Right cardiac atrium (tissue), 5 donors: ENCODE results near the gene SNRNP200. TPM values are rescaled to one million over a fixed set of nuclear protein-coding genes. Genes with fewer than 3 reads are reported as not detected.

Experiments
- ATAC-seq, 2 donors: fragments of 200-7000 bp; cut with Tn5 transposase; one replicate each; pipeline versions ENCODE4 v1.8.0 to v1.9.1; 2020; ENCODE audit warnings: moderate library complexity in 2 of 2, mild to moderate bottlenecking in 1 of 2
- DNase-seq, 3 donors: peaks; one replicate each; pipeline ENCODE4 v3.0.0-alpha.2; 2020
- H3K27ac ChIP-seq: one replicate; pipeline ENCODE4 v1.5.1; 2013; ENCODE audit warnings: mild to moderate bottlenecking, low read length, control low read depth, moderate library complexity
- H3K27me3 ChIP-seq: one replicate; pipeline ENCODE4 v1.6.1; 2013; ENCODE audit not compliant: control insufficient read depth, insufficient read depth
- H3K4me1 ChIP-seq: one replicate; pipeline ENCODE4 v1.6.1; 2013; ENCODE audit warnings: low read length; ENCODE audit not compliant: control insufficient read depth, insufficient read depth
- H3K4me3 ChIP-seq: one replicate; pipeline ENCODE4 v1.5.1; 2013; ENCODE audit warnings: low read length, control low read depth
- H3K9me3 ChIP-seq: one replicate; pipeline ENCODE4 v1.6.1; 2013; ENCODE audit warnings: low read length; ENCODE audit not compliant: control insufficient read depth
- WGBS: extraction: QIAGEN DNeasy Blood & Tissue Kit; methylation state at CpG from one replicate; pipeline ENCODE4 v1.1.7; 2013; 5-methylcytosine and 5-hydroxymethylcytosine counted together
- intact Hi-C, 4 donors: fragments of 100-400 bp; cut with DNase I; formaldehyde crosslinking; loops; one replicate each; pipeline versions ENCODE4 v1.11.0 to v1.14.0; 2022 to 2023
- long read RNA-seq, 4 donors: library from polyadenylated mRNA; unstranded; transcript quantifications; one replicate each; pipeline ENCODE4 v2.0.0, GENCODE V29; 2020 to 2021
- polyA plus RNA-seq: library from polyadenylated mRNA; stranded (reverse); fragments of 200-250 nt; gene quantifications from one replicate; pipeline ENCODE4 v1.2.3, GENCODE V29; 2013
- total RNA-seq, 4 donors: library from RNA; stranded (reverse); fragmentation: NEBNext Ultra II Directional; extraction: Animal tissue kit (Norgen Biotek cat#: 25700); gene quantifications; one replicate each; pipeline ENCODE4 v1.2.1, GENCODE V29; 2021
- donor health status: healthy with polysubstance abuse.
- donor health status: DM: no; HTN: yes; CAD: no.
- donor health status: DM: no; HTN: no; CAD: no.
- donor health status: DM: no; HTN: yes; CAD: no; lungs with severe emphysema.
- donor health status: DM: yes; HTN: yes; CAD: no.

The SNRNP200 gene
- total RNA-seq: 10 to 100 TPM; 57.8 to 63.8 (median 60.4) TPM
- 41.1 TPM for polyA plus RNA-seq
- long read RNA-seq, donor 1, full-length matches to known transcripts: 6 of 81 reads
- long read RNA-seq, donor 1, partial matches to known transcripts: 73 of 81 reads
- long read RNA-seq, donor 1, other reads (novel, unspliced or antisense): 2 of 81 reads
- long read RNA-seq, donor 2, full-length matches to known transcripts: 4 of 34 reads
- long read RNA-seq, donor 2, partial matches to known transcripts: 29 of 34 reads
- long read RNA-seq, donor 2, other reads (novel, unspliced or antisense): 1 of 34 reads
- long read RNA-seq, donor 3, full-length matches to known transcripts: 22 of 156 reads
- long read RNA-seq, donor 3, partial matches to known transcripts: 122 of 156 reads
- long read RNA-seq, donor 3, other reads (novel, unspliced or antisense): 12 of 156 reads
- long read RNA-seq, donor 4, full-length matches to known transcripts: 7 of 38 reads
- long read RNA-seq, donor 4, partial matches to known transcripts: 29 of 38 reads
- long read RNA-seq, donor 4, other reads (novel, unspliced or antisense): 2 of 38 reads

DNA sequence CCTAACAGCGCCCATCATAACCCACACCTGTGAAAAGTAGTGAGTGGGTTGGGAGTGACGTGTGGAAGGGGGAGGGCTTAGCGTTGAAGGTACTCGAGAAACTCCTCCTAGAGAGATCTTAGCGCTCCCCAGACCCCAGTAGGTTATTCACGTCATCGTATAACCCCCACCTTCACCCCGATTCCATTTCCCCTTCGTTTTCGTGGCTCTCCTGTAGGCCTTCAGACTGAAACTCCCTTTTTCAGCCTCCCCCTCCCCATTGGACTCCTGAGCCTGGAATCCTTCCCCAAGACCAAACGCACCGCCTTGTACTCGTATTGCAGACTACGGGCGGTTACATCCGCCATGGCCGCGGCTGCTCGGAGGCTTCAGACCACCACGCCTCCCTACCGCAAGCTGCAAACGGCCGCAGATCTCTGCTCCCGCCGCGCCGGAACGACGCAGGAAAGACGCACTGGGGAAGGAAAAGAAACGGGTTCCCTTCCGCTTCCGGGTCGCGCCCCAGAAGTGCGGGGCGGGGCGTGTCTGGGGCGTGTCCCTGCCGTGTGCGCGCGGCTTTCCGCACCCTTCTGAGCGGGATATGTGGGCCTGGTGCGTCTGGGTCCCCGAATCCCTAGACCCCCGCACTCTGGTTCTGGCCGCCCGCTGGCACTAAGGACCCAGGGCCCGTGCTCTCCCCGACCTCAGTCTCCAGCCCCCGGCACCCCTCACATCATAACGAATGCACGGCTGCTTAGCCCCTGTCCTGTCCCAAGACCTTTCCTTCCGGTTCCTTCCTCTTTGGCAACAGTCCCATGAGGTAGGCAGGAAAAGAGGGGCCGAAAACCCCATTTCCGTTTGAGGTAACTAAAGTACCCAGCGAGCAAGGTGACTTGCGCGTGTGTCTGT, at the start of gene SNRNP200:
TSS of gene SNRNP200 (minus strand) at position 456 of the 888 bp plus-strand sequence. CDS start at position 347, 109 bp downstream.
- under 1% methylated on average over 61 of the region's 61 CpGs for WGBS
- ATAC-seq: peak; percentile 99

DNA sequence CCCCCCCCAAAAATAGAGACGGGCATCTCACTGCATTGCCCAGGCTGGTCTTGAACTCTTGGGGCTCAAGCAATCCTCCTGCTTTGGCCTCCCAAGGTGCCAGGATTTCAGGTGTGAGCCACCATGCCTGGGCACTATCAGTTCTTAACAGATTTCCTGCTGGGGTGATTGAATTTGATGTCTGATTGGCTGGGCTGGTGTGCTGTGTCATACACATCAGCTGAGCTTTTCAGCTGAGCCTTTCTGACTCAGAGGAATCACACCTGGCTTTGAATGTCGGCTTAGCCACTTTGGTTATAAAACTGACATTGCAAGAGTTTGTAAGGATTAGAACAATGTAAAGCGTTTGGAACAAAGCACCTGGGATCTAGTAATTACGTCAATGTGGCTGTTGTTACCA, 49.1 kb upstream of the SNRNP200 start:
- Histone ChIP-seq H3K4me3 (no peak overlapping the region), H3K27me3 (no peaks in the 10 kb centered on the region), H3K27ac (no peak overlapping the region), H3K4me1 (peaks cover 4% of the 10 kb centered on the region), H3K9me3 (no peaks in the 10 kb centered on the region)
- DNase-seq (no peak), ATAC-seq (no peak)
- intact Hi-C loops: no loop called here
- 88% methylated on average over 4 of the region's 4 CpGs for WGBS

More for the DNA sequence above, at the start of gene SNRNP200:
- peak; percentile 90 to 95 (median 94) for DNase-seq
- intact Hi-C loops: no loop called here
- Histone ChIP-seq H3K9me3 (no peaks in the 10 kb centered on the region), H3K4me1 (peaks cover 10% of the 10 kb centered on the region), H3K27me3 (no peaks in the 10 kb centered on the region), H3K4me3 (peak within 1 kb of the TSS; percentile 81), H3K27ac (peak within 1 kb of the TSS; percentile 53)

DNA sequence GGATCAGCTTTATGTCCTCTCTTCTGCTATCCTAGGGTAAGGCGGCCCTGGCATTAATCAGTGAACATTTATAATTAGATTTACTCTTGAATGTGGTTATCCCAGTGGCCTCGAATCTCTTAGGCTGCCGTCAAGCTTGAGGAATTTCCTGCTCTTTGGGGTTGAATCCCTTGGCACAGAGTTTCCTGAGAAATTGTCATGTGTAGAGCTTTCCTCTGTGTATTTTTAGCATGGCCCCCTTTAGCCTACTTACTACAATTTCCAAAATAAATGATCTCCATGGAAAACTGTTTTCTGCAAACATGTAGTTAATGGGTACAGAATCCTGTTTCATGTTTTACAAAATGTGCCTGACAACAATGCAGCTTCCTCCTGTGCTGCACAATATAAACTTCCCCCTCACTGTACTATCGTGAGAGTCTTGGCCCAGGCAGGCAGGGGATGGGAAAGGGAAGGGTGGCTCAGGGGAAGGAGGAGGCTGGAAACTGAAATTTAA, 48.3 kb upstream of the SNRNP200 start:
- intact Hi-C loops: no loop called here
- no peak overlapping the region for H3K4me3 ChIP-seq
- peak in 1 of 3 donors; percentile 58 for DNase-seq
- H3K27me3 ChIP-seq: no peaks in the 10 kb centered on the region
- peaks cover 4% of the 10 kb centered on the region for H3K4me1 ChIP-seq
- H3K9me3 ChIP-seq: no peaks in the 10 kb centered on the region
- WGBS: 24% methylated on average over 4 of the region's 4 CpGs
- ATAC-seq: peak; percentile 69 to 84
- H3K27ac ChIP-seq: peak overlapping the region; percentile 70

DNA sequence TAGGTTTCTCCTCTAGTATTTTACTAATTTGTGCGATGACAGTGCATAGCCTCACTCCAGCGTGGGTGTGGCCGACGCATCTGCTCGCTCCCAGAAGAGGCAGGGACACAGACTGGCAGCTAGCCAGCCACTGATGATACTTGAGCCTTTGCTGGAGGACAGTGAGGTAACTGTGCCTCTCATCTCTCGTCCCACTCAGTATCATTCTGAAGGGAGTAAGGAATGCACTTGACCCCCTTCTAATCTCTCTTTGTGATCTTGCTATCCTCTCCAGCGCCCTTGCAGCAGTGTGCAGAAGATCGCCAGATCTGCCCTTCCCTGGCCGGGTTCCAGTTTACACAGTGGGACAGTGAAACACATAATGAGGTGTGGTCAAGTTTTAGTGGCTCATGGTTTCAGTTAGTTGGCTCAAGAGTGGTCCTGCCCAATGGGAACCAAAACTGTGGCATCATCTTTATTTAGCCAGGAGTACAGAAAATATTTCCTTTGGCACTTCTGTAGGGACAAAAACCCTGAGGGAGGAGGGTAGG, 47.8 kb upstream of the SNRNP200 start:
- Histone ChIP-seq H3K9me3 (no peaks in the 10 kb centered on the region), H3K27me3 (no peaks in the 10 kb centered on the region), H3K4me1 (peaks cover 4% of the 10 kb centered on the region), H3K4me3 (no peak overlapping the region), H3K27ac (no peak overlapping the region)
- intact Hi-C loops: no loop called here
- ATAC-seq (peak; percentile 64 to 74), DNase-seq (peak; percentile 76 to 88 (median 86))
- WGBS: 20% methylated on average over 9 of the region's 9 CpGs

DNA sequence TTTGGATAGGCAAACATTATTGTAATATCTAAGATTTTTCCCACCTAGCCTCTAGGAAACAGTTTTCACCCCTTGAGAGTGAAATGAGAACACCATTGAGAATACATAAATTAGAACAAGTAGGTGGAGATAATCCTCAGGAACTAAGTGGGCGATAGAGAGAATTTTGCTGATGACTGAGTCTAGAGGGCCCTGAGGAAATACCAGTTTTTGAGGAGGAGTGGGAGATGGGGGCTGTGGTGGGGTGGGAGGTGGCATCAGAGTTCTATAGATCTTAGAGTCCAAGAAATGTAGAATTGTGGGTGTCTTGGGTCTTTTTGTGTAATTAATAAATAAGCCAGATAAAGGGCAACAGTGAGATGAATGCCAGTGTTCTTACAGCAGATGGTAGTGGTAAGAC, 42.0 kb upstream of the SNRNP200 start:
- Histone ChIP-seq H3K4me1 (no peaks in the 10 kb centered on the region), H3K27ac (no peak overlapping the region), H3K4me3 (no peak overlapping the region), H3K27me3 (no peaks in the 10 kb centered on the region), H3K9me3 (no peaks in the 10 kb centered on the region)
- intact Hi-C loops: no loop called here
- DNase-seq: no peak
- WGBS: 85% methylated on average over 1 of the region's 1 CpG
- no peak for ATAC-seq

DNA sequence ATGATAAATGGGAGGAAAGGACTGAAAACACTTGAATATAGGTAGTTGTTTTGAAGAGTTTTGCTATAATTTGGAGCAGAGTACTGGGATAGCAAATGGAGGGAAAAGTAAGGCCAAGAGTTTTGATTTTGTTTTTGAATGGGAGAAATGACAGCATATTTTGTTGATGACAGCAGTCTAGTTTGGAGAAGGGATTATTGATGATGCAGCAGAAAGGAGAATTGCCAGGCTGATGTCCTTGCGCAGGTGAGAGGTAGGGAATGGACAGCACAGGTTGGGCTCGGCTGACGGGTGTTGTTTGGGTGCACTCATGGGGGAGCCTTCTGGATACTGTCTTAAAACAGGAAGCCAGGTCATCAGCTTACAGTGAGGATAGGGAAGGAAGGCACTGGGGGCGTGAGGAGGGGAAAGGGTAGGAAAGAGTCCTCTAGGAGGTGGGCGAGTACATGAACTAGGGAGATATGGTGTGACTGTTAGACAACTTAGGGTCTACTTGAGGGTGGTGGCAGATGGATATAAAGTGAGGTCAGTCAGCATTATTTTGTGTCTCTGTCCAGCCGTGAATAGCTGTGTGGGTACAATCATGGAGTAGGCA, 40.6 kb upstream of the SNRNP200 start:
- Histone ChIP-seq H3K9me3 (no peaks in the 10 kb centered on the region), H3K27ac (no peak overlapping the region), H3K4me3 (no peak overlapping the region), H3K4me1 (no peaks in the 10 kb centered on the region), H3K27me3 (no peaks in the 10 kb centered on the region)
- DNase-seq (no peak), ATAC-seq (no peak)
- intact Hi-C loops: no loop called here
- WGBS: 95% methylated on average over 6 of the region's 6 CpGs

DNA sequence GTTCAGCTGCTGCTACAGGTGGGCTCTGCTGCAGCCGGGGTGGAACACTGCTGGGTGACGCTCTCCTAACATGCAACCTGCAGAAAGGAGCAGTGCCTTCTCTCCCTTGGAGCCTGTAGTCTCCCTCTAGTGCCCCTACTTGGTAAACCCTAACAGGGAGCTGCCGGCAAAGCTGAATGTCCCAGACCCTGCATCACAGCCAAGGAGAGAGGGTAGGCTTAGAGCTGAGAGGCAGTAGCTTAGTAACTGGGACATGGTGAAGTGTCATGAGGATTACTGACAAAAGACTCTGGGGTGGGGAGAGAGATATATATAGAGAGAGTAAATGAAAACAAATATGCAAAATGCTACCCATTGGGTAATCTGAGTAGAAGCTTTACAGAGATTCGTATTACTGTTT, 40.1 kb upstream of the SNRNP200 start:
- H3K27ac ChIP-seq: no peak overlapping the region
- no peak for DNase-seq
- H3K9me3 ChIP-seq: no peaks in the 10 kb centered on the region
- WGBS: 62% methylated on average over 4 of the region's 4 CpGs
- ATAC-seq: peak; percentile 66 to 76
- intact Hi-C loops: no loop called here
- H3K4me3 ChIP-seq: no peak overlapping the region
- H3K4me1 ChIP-seq: no peaks in the 10 kb centered on the region
- H3K27me3 ChIP-seq: no peaks in the 10 kb centered on the region

DNA sequence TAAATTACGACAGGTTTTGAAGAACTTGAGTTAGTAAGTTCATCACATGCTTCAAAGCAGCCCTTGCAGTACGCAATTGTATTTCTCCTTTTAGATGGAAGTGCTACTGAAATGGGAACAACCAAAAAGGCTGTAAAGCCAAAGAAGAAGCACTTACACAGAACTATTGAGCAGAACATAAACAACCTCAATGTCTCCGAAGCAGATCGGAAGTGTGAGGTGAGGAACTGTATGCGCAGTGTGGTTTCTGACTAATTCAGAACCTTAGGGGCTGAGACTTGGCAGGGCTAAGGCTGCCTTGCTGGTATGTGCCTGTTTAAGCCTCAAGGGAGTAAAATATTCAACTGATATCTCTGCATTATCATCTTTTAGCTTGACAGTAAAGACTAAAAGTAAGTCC, 38.7 kb upstream of the SNRNP200 start:
- H3K4me3 ChIP-seq: no peak overlapping the region
- H3K27ac ChIP-seq: no peak overlapping the region
- WGBS: 86% methylated on average over 5 of the region's 5 CpGs
- intact Hi-C loops: no loop called here
- no peaks in the 10 kb centered on the region for H3K4me1 ChIP-seq
- ATAC-seq (no peak), DNase-seq (no peak)
- H3K27me3 ChIP-seq: no peaks in the 10 kb centered on the region
- H3K9me3 ChIP-seq: no peaks in the 10 kb centered on the region

DNA sequence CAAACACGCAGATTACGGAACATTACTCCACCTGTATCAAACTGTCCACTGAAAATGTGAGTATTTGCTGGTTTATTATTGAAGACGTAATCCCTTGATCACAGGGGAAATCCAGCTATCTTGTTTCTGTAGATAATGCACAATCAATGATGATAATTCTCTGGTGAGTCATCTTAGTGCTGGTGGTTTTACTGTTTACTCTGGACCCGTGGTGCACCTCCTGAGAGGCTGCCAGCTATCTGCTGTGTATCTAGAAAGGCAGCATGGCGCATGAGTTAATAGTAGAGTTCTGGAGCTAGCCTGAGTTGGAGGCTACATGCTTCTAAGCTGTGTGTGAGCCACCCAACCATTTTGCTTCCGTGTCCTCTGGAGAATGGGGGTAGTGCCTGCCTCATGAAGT, 36.7 kb upstream of the SNRNP200 start:
- DNase-seq (no peak), ATAC-seq (peak in 1 of 2 donors; percentile 33)
- 79% methylated on average over 6 of the region's 6 CpGs for WGBS
- no peak overlapping the region for H3K27ac ChIP-seq
- H3K4me3 ChIP-seq: no peak overlapping the region
- H3K27me3 ChIP-seq: no peaks in the 10 kb centered on the region
- intact Hi-C loops: no loop called here
- no peaks in the 10 kb centered on the region for H3K4me1 ChIP-seq
- H3K9me3 ChIP-seq: no peaks in the 10 kb centered on the region

DNA sequence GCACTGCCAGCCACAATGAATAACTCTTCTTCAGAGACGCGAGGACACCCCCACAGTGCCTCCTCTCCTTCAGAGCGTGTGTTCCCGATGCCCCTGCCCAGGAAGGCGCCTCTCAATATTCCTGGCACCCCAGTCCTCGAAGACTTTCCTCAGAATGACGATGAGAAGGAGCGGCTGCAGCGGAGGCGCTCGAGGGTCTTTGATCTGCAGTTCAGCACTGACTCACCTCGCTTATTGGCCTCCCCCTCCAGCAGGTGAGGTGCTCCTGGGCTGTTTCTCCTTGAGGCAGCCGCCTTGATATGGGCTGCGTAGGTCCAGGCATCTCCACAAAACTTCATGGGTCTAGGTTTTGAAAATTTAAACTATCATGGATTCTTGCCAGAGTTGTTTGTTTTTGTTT, 36.3 kb upstream of the SNRNP200 start:
- Histone ChIP-seq H3K9me3 (no peaks in the 10 kb centered on the region), H3K27ac (no peak overlapping the region), H3K4me3 (no peak overlapping the region), H3K27me3 (no peaks in the 10 kb centered on the region), H3K4me1 (no peaks in the 10 kb centered on the region)
- ATAC-seq (no peak), DNase-seq (no peak)
- intact Hi-C loops: no loop called here
- 96% methylated on average over 14 of the region's 14 CpGs for WGBS
